Lower leg skin (tissue), 3 donors: ENCODE results near the gene DENND1C.

Source experiments
- CTCF ChIP-seq, 3 donors: fragments of 450-650 bp; IDR thresholded peaks; one replicate each; pipeline ENCODE4 v1.5.1; 2016; ENCODE audit warnings: antibody characterized with exemption in 3 of 3, mild to moderate bottlenecking in 3 of 3, moderate library complexity in 2 of 3
- POLR2A ChIP-seq, 2 donors: fragments of 450-650 bp; IDR thresholded peaks; one replicate each; pipeline ENCODE4 v1.6.1; 2016 to 2017; ENCODE audit warnings: antibody characterized with exemption in 2 of 2, mild to moderate bottlenecking in 1 of 2, moderate library complexity in 1 of 2

GRCh38 chr19:6490134-6490533 lies 8.5 kb upstream of the DENND1C start:
- TF ChIP-seq POLR2A (IDR thresholded peaks at IDR 0.05) = no peak
- TF ChIP-seq CTCF (IDR thresholded peaks at IDR 0.05) = no peak
